Measurements from ENCODE around the gene DEFB129. TPM values are rescaled to one million over a fixed set of nuclear protein-coding genes. Genes with fewer than 3 reads are reported as not detected.

Gene DEFB129
- total RNA-seq, 1 experiment from 2014 or later = not detected

GRCh38 chr20:237929-238328 lies 10.9 kb downstream of the DEFB129 start:
- Histone ChIP-seq H3K79me1 (ENCODE audit: insufficient read depth, low read depth, low read length, poor library complexity, severe bottlenecking) (no peaks in the 10 kb centered on the region), H3K9ac (ENCODE audit: extremely low read depth, insufficient read length, low read length) (no peak overlapping the region), H4K8ac (replicated peaks; ENCODE audit: insufficient read length, low read depth, low read length) (no peak overlapping the region), H3T11ph (ENCODE audit: low read length) (no peak overlapping the region), H3K4ac (ENCODE audit: low read depth, low read length) (no peak overlapping the region), H2BK12ac (ENCODE audit: insufficient read length, low read depth, low read length) (no peak overlapping the region), H2AFZ (ENCODE audit: low read length) (no peak overlapping the region), H3K4me1 (ENCODE audit: insufficient read depth, low read length) (no peaks in the 10 kb centered on the region), H4K5ac (ENCODE audit: insufficient read length, low read depth, low read length) (no peak overlapping the region), H2BK5ac (ENCODE audit: insufficient read length, low read length) (no peak overlapping the region), H3K18ac (ENCODE audit: insufficient read length, low read depth, low read length) (no peak overlapping the region), H2BK20ac (ENCODE audit: low read depth, low read length, poor library complexity, severe bottlenecking) (no peak overlapping the region), H3K23ac (ENCODE audit: insufficient read length, low read depth, low read length) (no peak overlapping the region), H3K4me2 (ENCODE audit: insufficient read depth, insufficient read length, low read length) (no peak overlapping the region), H3K56ac (ENCODE audit: insufficient read length, low read depth, low read length) (no peak overlapping the region), H2BK15ac (ENCODE audit: low read depth, low read length) (no peak overlapping the region), H2AK5ac (ENCODE audit: insufficient read length, low read length) (no peak overlapping the region), H2BK120ac (ENCODE audit: low read depth, low read length, poor library complexity, severe bottlenecking) (no peak overlapping the region), H4K91ac (ENCODE audit: insufficient read length, low read depth, low read length) (no peak overlapping the region), H3K79me2 (ENCODE audit: insufficient read depth, low read length) (no peaks in the 10 kb centered on the region), H3K14ac (ENCODE audit: insufficient read depth, low read length) (no peak overlapping the region), H3K9me3 (ENCODE audit: control insufficient read depth, low read depth, low read length) (no peaks in the 10 kb centered on the region), H3K27me3 (ENCODE audit: insufficient read depth, low read length) (peaks cover 3% of the 10 kb centered on the region; the same call in 1 of the 2 replicates), H3K27ac (ENCODE audit: insufficient read length, low read depth, low read length) (no peak overlapping the region), H4K20me1 (ENCODE audit: control insufficient read depth, insufficient read depth, insufficient read length) (no peaks in the 10 kb centered on the region), H3K23me2 (ENCODE audit: insufficient read length, low read depth, low read length, poor library complexity, severe bottlenecking) (no peaks in the 10 kb centered on the region)
- Mint-ChIP-seq H3K4me1 (peaks cover 2 to 3% of the 10 kb centered on the region in 2 experiments; a peak in 2 of 4 replicates), H3K9me3 (no peaks in the 10 kb centered on the region; a peak in 1 of 5 replicates), H3K27me3 (ENCODE audit: low read depth) (peaks cover 93% of the 10 kb centered on the region), H3K4me3 (no peak overlapping the region), H3K27ac (no peak overlapping the region), H3K36me3 (ENCODE audit: insufficient read depth in 1 of 3, low read depth in 3 of 3) (no peaks in the 10 kb centered on the region)
- no peak for DNase-seq
- no CpG with 5 or more reads among the region's 3 CpGs for WGBS (ENCODE audit: extremely low coverage, insufficient read length, low lambda C conversion rate)
- TF ChIP-seq, protein P1, sequence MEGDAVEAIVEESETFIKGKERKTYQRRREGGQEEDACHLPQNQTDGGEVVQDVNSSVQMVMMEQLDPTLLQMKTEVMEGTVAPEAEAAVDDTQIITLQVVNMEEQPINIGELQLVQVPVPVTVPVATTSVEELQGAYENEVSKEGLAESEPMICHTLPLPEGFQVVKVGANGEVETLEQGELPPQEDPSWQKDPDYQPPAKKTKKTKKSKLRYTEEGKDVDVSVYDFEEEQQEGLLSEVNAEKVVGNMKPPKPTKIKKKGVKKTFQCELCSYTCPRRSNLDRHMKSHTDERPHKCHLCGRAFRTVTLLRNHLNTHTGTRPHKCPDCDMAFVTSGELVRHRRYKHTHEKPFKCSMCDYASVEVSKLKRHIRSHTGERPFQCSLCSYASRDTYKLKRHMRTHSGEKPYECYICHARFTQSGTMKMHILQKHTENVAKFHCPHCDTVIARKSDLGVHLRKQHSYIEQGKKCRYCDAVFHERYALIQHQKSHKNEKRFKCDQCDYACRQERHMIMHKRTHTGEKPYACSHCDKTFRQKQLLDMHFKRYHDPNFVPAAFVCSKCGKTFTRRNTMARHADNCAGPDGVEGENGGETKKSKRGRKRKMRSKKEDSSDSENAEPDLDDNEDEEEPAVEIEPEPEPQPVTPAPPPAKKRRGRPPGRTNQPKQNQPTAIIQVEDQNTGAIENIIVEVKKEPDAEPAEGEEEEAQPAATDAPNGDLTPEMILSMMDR (conservative IDR thresholded peaks at IDR 0.05) = no peak

All from H9 (cell line).